ENCODE data around the gene CCT7.

DNA sequence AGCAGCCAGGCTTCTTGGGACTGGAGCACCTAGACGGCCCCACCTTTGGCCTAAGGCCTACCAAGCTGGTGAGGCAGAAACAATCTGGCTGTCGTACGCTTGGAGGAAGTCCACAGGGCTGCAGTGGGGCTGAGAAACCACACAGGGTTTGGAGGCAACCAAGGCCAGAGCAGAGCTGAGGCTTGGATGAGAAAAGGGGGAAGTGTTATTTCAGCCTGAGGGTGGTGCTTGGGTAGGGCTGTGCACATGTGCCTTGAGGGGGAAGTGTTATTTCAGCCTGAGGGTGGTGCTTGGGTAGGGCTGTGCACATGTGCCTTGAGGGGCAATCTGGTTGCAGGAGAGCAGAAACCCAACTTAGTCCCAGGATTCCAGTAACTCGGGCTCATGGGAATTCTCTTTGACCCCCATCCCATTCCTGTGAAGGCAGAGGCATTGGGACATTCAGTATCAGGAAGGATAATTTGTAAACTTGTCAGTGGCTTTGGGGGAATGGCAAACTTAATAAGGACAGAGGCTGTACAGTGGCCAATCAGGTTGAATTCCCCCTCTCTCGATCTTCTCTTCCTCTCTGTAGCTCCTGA lies 51.1 kb downstream of the CCT7 start:
- TF ChIP-seq POLR2AphosphoS5 (IDR thresholded peaks at IDR 0.05): peak in 2 of 3 donors; percentile 70 to 73
- TF ChIP-seq, protein P1, sequence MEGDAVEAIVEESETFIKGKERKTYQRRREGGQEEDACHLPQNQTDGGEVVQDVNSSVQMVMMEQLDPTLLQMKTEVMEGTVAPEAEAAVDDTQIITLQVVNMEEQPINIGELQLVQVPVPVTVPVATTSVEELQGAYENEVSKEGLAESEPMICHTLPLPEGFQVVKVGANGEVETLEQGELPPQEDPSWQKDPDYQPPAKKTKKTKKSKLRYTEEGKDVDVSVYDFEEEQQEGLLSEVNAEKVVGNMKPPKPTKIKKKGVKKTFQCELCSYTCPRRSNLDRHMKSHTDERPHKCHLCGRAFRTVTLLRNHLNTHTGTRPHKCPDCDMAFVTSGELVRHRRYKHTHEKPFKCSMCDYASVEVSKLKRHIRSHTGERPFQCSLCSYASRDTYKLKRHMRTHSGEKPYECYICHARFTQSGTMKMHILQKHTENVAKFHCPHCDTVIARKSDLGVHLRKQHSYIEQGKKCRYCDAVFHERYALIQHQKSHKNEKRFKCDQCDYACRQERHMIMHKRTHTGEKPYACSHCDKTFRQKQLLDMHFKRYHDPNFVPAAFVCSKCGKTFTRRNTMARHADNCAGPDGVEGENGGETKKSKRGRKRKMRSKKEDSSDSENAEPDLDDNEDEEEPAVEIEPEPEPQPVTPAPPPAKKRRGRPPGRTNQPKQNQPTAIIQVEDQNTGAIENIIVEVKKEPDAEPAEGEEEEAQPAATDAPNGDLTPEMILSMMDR (IDR thresholded peaks at IDR 0.05 in 8 of 11, conservative IDR thresholded peaks at IDR 0.05 in 3 of 11): peak in 4 of 11 experiments; percentile 6 to 15 (median 14)
- TF ChIP-seq POLR2A (IDR thresholded peaks at IDR 0.05): no peak
